HFF-Myc (cell line): ENCODE results near the gene PDLIM5.

Experiments
- DNase-seq: peaks from one replicate; pipeline ENCODE4 v3.0.0-alpha.2; 2011; ENCODE audit warnings: low read depth; ENCODE audit errors: extremely low read depth
- H3K4me3 ChIP-seq: replicated peaks from 2 replicates; pipeline ENCODE4 v1.5.1; 2011; ENCODE audit warnings: low read depth, mild to moderate bottlenecking, control low read depth, low read length
- CTCF ChIP-seq: IDR thresholded peaks from 2 replicates; pipeline ENCODE4 v1.5.1; 2012; ENCODE audit warnings: mild to moderate bottlenecking, low read depth, low read length, control low read depth; ENCODE audit errors: missing control alignments

PDLIM5 gene

GRCh38 chr4:94536649-94537469, 85.1 kb downstream of the PDLIM5 start:
- TF ChIP-seq CTCF, result no peak
- no peak overlapping the region for H3K4me3 ChIP-seq
- no peak for DNase-seq

DNA sequence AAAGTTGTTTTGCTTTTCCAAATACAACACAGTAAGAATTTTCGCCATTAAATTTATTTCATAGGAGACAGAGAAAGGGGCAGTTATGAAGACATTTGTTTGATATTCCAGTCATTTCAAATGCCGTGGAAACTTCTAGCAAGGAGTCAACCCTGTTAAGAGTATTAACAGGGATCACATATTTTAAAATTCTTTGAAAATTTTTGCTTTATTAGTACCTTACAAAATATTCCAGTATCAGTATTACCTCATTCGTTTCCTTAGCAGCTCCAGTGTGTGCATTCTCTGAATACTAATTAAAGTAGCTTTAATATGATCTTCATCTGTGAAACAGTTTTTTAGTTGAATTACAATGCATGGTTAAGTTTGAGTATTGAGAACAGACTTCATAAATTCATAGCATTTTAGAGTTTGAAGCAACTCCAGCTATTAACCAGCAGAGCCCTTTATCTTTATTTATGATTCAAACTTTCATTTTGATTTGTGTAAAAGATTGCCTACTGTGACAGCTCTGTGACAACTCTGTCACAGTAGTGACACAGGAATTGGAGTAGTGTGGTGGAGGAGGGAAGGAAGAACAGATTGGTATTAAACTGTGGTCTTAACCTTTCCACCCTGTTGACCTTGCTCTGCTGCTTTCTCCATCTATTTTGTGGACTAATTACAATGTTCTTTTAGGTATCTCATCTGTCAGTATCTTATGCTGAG, 86.3 kb downstream of the PDLIM5 start:
- DNase-seq, result no peak
- TF ChIP-seq CTCF, result no peak
- no peak overlapping the region for H3K4me3 ChIP-seq

GRCh38 chr4:94540476-94540875, 88.7 kb downstream of the PDLIM5 start:
- H3K4me3 ChIP-seq, result no peak overlapping the region
- no peak for TF ChIP-seq CTCF
- no peak for DNase-seq

DNA sequence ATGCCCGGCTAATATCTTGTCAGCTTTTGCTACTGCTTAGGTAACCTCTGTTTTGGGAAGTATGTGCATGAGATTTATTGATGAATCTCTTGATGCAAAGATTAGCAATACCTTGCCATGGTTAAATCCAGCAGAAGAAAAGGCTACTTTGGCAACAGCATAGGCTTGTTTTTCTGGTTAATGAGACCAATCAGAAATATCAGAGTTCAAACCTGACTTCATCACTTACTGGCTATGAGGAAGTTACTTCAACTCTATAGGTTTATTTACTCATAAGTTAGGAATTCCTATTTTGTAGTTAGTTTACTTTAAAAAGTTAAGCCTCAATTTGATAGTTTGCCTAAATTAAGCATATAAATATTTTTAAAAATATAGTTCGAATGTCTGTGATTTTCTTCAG, 93.1 kb downstream of the PDLIM5 start:
- DNase-seq, result no peak
- TF ChIP-seq CTCF, result no peak
- no peak overlapping the region for H3K4me3 ChIP-seq

- H3K4me3 ChIP-seq, result no peak overlapping the region
- no peak for TF ChIP-seq CTCF
- no peak for DNase-seq
Observed at GRCh38 chr4:94545296-94545695, 93.6 kb downstream of the PDLIM5 start.

- TF ChIP-seq CTCF, result no peak
- no peak for DNase-seq
- H3K4me3 ChIP-seq, result no peak overlapping the region
Observed at GRCh38 chr4:94546949-94547348, 95.2 kb downstream of the PDLIM5 start.
